NT2/D1 (cell line): ENCODE data around the gene GDF9.

Experiments
- SUZ12 ChIP-seq: IDR thresholded peaks from 2 replicates; pipeline ENCODE4 v1.6.1; 2011; ENCODE audit not compliant: insufficient read length, insufficient read depth; ENCODE audit errors: extremely low read depth
- YY1 ChIP-seq: IDR thresholded peaks from 2 replicates; pipeline ENCODE4 v1.6.1; 2011; ENCODE audit not compliant: insufficient read length, insufficient read depth

GRCh38 chr5:132837868-132838267 lies 28.4 kb downstream of the GDF9 start:
- TF ChIP-seq SUZ12 (no peak), YY1 (no peak)
